Amniotic epithelial cell (primary cell): ENCODE results near the gene ARPC1A.
"Not testable (repeated sequence)": the region's sequence is repeated elsewhere in the genome, so short reads cannot be mapped to it uniquely, and the experiment has no call there.

ENCODE experiments used
- DNase-seq: peaks from one replicate; pipeline ENCODE4 v3.0.0-alpha.2; 2010; ENCODE audit warnings: low read depth

ARPC1A gene

GRCh38 chr7:99371376-99371920 is 45.8 kb downstream of the ARPC1A start:
- no peak for DNase-seq

DNA sequence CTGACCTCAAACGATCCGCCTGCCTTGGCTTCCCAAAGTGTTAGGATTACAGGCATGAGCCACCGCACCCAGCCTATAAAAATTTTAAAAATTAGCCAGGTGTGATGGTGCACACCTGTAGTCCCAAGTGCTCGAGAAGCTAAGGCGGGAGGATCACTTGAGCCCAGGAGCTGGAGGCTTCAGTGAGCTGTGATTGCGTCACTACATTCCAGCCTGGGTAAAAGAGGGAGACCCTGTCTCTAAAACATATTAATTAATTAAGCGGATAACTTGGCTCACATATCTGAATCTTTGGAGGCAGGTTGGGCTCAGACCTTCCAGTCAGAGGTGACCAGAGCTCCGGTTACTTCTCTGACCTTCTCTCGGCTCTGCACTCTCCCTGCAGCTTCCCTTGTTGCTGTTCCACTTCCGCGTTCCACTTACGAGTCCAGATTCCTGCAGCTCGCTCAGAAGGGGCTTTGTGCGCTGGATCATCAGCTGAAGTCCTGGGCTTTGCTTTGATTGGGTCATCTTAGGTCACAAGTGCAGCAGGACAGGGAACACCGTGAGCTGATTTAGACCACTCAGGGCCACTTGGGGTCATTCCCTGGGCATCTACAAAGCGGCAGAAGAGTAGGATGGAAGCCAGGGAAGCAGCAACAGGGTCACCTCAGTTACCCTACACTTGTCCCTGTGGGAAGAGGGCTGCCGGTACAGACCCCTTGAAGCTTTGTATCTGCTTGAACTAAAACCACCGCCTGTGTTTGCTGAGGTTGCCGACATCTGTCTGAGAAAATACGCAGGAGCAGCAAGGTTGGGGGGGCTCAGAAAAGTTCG is 46.8 kb downstream of the ARPC1A start:
- DNase-seq, result peak; percentile 75

DNA sequence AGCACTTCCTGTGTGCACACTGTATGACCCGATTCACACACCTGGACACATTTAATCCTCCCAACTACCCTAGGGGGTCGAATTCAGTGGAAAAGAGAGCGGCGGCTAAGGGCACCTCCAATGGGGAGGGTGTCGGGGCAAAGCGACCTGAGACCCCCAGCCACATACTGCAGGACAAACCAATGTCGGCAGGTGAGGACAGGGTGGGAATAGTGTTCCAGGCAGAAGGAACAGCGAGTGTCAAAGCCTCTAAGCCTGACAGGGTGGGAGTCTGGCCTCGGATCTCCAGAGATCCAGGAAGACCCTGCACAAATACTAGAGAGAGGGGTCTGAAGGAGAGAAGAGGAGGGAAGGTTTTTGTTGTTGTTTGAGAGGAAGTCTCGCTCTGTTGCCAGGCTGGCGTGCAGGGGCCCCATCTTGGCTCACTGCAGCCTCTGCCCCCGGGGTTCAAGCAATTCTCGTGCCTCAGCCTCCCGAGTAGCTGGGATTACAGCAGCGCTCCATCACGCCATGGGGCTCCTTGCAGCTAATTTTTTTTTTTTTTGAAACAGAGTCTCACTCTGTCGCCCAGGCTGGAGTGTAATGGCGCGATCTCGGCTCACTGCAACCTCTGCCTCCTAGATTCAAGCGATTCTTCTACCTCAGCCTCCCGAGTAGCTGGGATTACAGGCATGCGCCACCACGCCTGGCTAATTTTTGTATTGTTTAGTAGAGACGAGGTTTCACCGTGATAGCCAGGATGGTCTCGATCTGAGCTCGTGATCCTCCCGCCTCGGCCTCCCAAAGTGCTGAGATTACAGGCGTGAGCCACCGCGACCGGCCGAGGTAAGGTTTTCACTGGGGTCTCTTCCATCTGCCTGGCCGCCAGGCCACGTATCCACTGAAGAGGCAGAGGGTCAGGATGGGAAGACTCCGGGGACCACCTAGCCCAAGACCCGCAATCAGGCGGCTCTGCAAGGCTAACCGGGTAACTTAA is 47.7 kb downstream of the ARPC1A start:
- no peak for DNase-seq

GRCh38 chr7:99374111-99375064 is 48.7 kb downstream of the ARPC1A start, which contains the start of gene ARPC1B:
Gene ARPC1B (plus strand): TSS chr7:99374730. CDS start chr7:99385715, 10,985 bp downstream.
- peak; percentile 67 for DNase-seq

DNA sequence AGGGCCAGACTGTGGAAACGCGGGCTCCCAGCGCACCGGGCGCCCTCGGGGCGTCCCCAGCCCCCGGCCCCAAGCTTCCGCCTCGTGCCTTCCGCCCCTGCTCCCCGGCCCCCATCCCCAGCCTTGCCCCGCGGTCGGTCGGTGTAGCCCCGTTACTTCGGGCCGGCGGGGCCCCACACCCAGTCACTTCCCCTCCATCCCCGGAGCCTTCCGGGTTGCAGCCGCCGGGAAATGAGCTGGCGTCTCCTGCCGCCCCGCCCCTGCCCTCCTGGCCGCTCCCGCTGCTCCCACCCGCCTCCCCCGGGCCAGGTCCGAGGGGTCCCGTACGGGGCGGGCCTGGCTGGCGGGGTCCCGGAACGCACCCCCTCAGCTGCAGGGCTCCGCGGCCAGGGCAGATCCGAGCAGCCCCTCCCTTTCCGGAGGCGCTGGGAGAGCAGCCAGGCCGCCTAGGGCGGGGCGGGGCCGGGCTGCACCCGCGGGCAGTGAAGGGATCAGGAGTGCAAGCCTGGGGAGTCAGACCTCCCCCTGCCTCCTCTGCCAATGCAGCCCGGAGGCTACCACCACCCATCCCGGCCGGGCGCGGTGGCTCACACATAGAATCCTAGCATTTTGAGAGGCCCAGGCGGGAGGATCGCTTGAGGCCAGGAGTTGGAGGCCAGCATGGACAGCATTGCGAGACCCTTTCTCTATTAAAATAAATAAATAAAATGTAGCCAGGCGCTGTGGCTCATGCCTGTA is 49.5 kb downstream of the ARPC1A start:
- DNase-seq, result peak; percentile 69

DNA sequence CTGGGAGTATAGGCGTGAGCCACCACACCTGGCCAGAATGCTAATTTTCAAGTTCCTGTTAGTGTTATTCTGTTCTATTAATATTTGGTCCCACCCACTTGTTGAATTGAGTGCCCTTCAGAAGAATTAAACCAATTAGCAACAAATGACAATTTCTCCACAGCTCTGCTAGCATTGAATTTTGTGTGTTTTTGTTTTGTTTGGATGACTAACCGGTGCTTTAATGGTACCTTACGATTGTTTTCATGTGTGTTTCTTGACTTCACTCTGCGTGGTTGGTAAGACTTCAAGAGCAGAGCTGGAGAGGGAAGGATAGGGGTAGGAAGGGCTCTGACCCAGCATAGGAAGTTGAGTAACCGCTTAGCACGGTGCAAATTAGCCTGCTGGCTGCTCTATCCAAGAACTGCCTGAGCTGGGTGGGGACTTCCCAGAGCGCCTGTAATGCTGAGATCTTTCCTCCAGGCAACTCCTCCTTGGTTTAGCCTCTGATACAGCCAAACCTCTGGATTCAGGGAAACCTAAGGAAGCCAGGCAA is 53.4 kb downstream of the ARPC1A start:
- DNase-seq, result peak; percentile 93

- not testable (repeated sequence) for DNase-seq
Observed at GRCh38 chr7:99379693-99380031, 54.0 kb downstream of the ARPC1A start.

DNA sequence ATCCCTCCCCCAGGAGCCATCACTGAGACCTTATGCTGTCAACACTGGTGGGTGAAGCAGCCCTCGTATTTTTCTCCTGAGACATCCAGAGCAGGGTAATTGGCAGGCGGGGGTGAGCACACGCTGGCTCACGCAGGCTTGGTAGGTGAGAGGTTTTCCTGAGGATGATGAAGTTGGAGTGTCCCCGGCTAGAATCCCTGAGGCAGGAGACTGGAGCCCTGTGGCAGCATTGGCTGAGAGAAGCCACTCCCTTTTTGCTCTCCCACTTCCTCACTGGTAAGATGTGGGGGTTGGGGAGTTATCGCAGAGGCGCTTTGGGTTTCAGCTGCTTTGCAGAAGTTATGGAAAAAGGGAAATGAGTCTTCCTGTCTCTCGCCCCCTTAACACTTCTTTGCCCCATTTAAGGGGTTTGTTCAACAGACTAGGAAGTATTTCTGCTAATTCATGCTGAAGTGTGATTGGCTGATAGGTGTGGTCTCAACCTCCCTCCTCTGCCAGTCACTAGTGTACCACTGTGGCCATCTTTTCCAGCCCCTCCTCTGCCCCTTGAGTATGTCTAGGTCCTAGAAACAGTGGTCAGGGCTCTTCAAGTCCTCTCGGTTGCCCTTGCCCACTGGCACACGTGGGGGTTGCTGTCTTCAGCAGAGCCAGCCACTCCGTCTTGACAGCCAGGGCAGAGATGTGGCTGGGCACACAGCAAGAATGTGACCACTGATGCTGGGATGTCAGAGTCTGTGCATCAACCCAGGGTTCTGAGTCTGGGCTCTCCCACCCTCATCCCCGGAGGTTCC is 54.5 kb downstream of the ARPC1A start:
- peak; percentile 71 for DNase-seq

GRCh38 chr7:99380823-99381663 is 55.3 kb downstream of the ARPC1A start:
- DNase-seq, result peak; percentile 21

- no peak for DNase-seq
Observed at GRCh38 chr7:99381664-99382075, 56.0 kb downstream of the ARPC1A start.

- no peak for DNase-seq
Observed at GRCh38 chr7:99383203-99383602, 57.5 kb downstream of the ARPC1A start.

DNA sequence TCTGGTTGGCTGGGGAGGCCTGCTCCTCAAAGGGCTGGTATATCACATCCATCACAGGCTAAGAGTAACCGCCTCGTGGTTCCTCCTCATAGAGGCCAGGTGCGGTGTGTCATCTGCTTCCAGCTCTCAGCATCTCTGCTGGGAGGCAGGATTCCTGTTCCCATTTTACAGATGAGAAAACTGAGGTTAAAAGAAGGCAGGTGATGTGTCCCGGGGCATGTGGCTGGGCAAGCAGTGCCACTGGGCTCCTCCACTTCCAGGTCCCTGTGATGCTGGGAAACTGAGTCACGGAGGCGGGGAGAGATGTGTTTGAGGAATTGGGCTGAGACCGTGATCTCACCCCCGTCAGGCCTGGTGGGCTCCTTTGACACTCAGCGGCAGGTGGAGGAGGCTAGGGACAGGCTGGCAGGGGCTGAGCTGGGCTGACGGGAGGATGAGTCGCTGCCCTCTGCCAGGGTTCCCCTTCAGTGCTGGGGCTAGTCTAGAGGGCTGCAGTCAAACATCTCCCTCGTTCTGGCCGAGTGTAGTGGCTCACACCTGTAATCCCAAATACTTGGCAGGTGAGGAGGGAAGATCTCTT is 58.2 kb downstream of the ARPC1A start:
- DNase-seq, result no peak

- DNase-seq, result no peak
Observed at GRCh38 chr7:99384523-99384922, 58.8 kb downstream of the ARPC1A start.

- no peak for DNase-seq
Observed at GRCh38 chr7:99385564-99385963, 59.9 kb downstream of the ARPC1A start.

DNA sequence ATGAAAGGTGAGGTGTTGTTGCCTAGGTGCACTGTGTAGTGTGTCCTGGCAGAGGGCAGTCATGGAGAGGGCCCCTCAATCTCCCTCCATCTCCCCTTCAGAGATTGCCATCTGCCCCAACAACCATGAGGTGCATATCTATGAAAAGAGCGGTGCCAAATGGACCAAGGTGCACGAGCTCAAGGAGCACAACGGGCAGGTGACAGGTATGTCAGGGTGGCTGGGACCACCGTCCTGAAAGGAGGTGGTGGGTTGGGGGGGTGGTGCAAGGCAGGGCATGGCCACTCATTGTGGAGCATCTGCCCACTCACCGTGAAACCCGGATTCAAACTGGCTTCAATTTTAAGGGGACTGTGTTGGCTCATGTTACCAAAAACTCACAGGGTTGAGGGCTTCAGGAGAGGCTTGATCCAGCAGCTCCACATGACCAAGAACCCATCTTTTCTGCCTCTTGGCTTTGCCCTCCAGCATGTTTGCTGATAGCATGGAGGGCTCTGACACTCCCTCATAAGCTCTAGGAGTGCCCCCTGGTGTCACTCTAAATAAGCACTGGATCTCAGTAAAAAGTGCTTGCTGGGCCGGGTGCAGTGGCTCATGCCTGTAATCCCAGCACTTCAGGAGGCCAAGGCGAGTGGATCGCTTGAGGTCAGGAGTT is 61.0 kb downstream of the ARPC1A start:
- DNase-seq, result peak; percentile 62

- not testable (repeated sequence) for DNase-seq
Observed at GRCh38 chr7:99387239-99387635, 61.5 kb downstream of the ARPC1A start.

DNA sequence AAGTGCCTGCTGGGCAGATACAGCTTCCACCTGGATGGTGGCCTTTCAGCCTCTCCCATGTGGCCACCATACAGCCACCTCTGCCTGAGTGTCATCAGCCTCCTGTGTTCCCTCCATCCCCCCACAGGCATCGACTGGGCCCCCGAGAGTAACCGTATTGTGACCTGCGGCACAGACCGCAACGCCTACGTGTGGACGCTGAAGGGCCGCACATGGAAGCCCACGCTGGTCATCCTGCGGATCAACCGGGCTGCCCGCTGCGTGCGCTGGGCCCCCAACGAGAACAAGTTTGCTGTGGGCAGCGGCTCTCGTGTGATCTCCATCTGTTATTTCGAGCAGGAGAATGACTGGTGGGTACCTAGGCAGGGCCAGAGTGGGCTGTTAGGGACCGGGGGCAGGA is 62.2 kb downstream of the ARPC1A start:
- DNase-seq, result no peak

DNA sequence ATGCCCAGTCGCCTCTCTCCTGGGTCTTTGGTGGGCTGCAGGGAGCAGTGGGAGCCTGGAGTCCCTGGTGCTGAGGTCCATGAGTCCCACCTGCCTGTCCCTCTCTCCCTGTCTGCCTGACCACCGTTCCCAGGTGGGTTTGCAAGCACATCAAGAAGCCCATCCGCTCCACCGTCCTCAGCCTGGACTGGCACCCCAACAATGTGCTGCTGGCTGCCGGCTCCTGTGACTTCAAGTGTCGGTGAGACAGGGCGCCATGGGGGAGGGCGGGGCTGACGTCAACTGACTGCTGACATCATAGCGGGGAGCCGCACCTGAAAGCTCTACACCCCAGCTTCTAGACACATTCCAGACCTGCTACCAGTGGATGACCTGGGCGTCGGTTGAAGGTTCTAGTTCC is 64.1 kb downstream of the ARPC1A start:
- no peak for DNase-seq
